ENCODE results near the gene TTLL10.

DNA sequence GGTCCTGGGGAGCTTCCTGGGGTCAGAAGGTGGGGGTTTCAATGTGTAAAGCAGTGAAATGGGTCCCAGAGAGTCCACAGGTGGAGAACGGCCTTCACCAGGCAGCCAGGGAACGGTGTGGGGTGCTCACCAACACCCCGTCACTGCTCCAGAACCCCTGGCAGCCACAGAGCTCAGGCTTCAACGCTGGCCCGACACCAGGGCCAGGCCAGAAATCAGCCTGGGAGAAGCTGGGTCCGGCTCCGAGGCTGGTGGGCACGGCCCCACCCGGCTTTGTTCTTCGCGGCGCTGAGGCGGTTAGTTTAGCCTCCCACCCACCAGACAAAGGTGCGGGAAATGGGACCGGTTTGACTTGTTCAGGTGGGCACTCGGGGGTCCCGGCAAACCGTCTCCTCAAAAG lies 33.0 kb upstream of the TTLL10 start:
- TF ChIP-seq POLR2AphosphoS5 (IDR thresholded peaks at IDR 0.05; ENCODE audit: low read depth, low read length): no peak
- TF ChIP-seq SPI1 (IDR thresholded peaks at IDR 0.05; ENCODE audit: low read depth, low read length): no peak
- no peak for TF ChIP-seq POLR2A (IDR thresholded peaks at IDR 0.05; ENCODE audit: low read depth, low read length)
